OCI-LY1 (cell line): Measurements from ENCODE around the gene SIK3.

Source experiments
- CTCF ChIP-seq: fragments of 200-600 bp; sonication (generic), shearing (Covaris generic); IDR thresholded peaks from 2 replicates; pipeline ENCODE4 v1.5.1; 2017; ENCODE audit warnings: mild to moderate bottlenecking, antibody characterized with exemption, low read length, moderate library complexity, mixed read lengths
- EZH2 ChIP-seq: fragments of 200-600 bp; sonication (generic), shearing (Covaris generic); IDR thresholded peaks from 2 replicates; pipeline ENCODE4 v1.8.0; 2017; ENCODE audit warnings: borderline replicate concordance, mixed run types, mild to moderate bottlenecking, antibody characterized with exemption, low read length, moderate library complexity, mixed read lengths

- no peak for TF ChIP-seq CTCF
- no peak for TF ChIP-seq EZH2
Measured at GRCh38 chr11:117002639-117003299, 95.5 kb downstream of the SIK3 start.
